COR-L47 (cell line): ENCODE data around the gene PLCB4.

Experiments
- DNase-seq: peaks from one replicate; lab custom pipeline; 2025; lab: John Stamatoyannopoulos, UW

Gene PLCB4

GRCh38 chr20:9523636-9524035 lies 454.7 kb downstream of the PLCB4 start:
- DNase-seq = no peak
